PC-3 (cell line): ENCODE results near the gene LSG1.

Experiments used
- CTCF ChIP-seq: fragments of 300-600 bp; sonication (generic); conservative IDR thresholded peaks from 2 replicates; pipeline ENCODE4 v1.5.1; 2017; ENCODE audit warnings: antibody characterized with exemption, low read depth, mild to moderate bottlenecking, low read length
- EZH2phosphoT487 ChIP-seq: fragments of 300-600 bp; sonication (generic); IDR thresholded peaks from 2 replicates; pipeline ENCODE4 v1.6.1; 2018; ENCODE audit warnings: mild to moderate bottlenecking, antibody characterized with exemption, low read length, borderline replicate concordance

DNA sequence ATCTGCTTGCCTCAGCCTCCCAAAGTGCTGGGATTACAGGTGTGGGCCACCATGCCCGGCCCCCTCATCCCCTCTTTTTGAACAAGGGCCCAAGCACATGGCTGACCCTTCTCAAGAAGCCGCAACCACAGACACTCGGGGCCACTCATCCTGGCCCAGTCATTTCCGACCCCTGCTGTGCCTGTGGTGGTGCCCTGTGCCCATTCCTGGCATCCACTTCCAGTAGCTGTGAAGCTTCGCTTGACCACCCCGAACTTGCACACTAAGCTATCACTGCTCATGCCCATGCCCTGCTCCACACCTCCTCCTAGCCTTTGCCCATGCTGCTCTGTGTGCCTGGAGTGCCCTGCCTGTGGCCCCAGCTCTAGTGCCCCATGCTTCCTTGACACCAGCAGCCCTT is 47.0 kb downstream of the LSG1 start:
- TF ChIP-seq CTCF (no peak), EZH2phosphoT487 (no peak)
